Prostate gland (tissue), 2 donors: Measurements from ENCODE around the gene SV2C. TPM values are rescaled to one million over a fixed set of nuclear protein-coding genes. Genes with fewer than 3 reads are reported as not detected.

Experiments used
- DNase-seq: peaks from one replicate; pipeline ENCODE4 v3.0.0-alpha.2; 2019; ENCODE audit warnings: low spot score
- H3K27ac ChIP-seq, 2 donors: fragments of 200-600 bp; sonication (generic); 2 replicates each; pipeline ENCODE4 v1.5.1; 2017 to 2019
- H3K27me3 ChIP-seq: fragments of 200-600 bp; sonication (generic); replicated peaks from 2 replicates; pipeline ENCODE4 v1.5.1; 2019; ENCODE audit not compliant: insufficient read depth
- H3K36me3 ChIP-seq, 2 donors: fragments of 200-600 bp; sonication (generic); 1 replicate in 1 of 2; 2 replicates in 1 of 2; pipeline versions ENCODE4 v1.5.1 to v1.8.1; 2017 to 2019
- H3K4me1 ChIP-seq: fragments of 200-600 bp; sonication (generic); replicated peaks from 2 replicates; pipeline ENCODE4 v1.5.1; 2019
- H3K4me3 ChIP-seq, 2 donors: fragments of 200-600 bp; sonication (generic); 2 replicates each; pipeline ENCODE4 v1.5.1; 2017 to 2019
- H3K9me3 ChIP-seq: fragments of 200-600 bp; sonication (generic); 2 replicates; pipeline ENCODE4 v1.5.1; 2017
- CTCF ChIP-seq, 4 experiments: fragments of 200-600 bp in 2 of 4; fragments of 450-650 bp in 2 of 4; sonication (generic) in 2 of 4; IDR thresholded peaks; 1 replicate in 3 of 4; 2 replicates in 1 of 4; pipeline ENCODE4 v1.5.1; 2016 to 2019; ENCODE audit warnings: antibody characterized with exemption in 4 of 4, mild to moderate bottlenecking in 2 of 4, moderate library complexity in 2 of 4
- POLR2A ChIP-seq: fragments of 450-650 bp; IDR thresholded peaks from one replicate; pipeline ENCODE4 v1.6.1; 2016; ENCODE audit warnings: antibody characterized with exemption, mild to moderate bottlenecking
- POLR2AphosphoS5 ChIP-seq: sonication (generic); formaldehyde crosslinking; IDR thresholded peaks from one replicate; pipeline ENCODE4 v1.6.1; 2017; ENCODE audit warnings: antibody characterized with exemption
- WGBS: methylation state at CpG from one replicate; pipeline ENCODE4 v1.1.5; 2018; 5-methylcytosine and 5-hydroxymethylcytosine counted together
- intact Hi-C: fragments of 100-400 bp; cut with DNase I; formaldehyde crosslinking; loops from one replicate; pipeline ENCODE4 v1.14.2; 2022
- total RNA-seq, 2 donors: library from RNA; depleted of rRNA; stranded (reverse); fragments of >200 nt; gene quantifications; one replicate each; pipeline ENCODE4 v1.1.0, GENCODE V29; 2016

Gene SV2C
- total RNA-seq, 2 donors from 2014 or later, result 0.28 to 0.96 TPM

- intact Hi-C loops, result no loop called here
- 24% methylated on average over 1 of the region's 1 CpG for WGBS
- Histone ChIP-seq H3K4me1 (no peaks in the 10 kb centered on the region), H3K27me3 (no peaks in the 10 kb centered on the region), H3K4me3 (no peak overlapping the region), H3K9me3 (no peaks in the 10 kb centered on the region), H3K27ac (no peak overlapping the region), H3K36me3 (no peaks in the 10 kb centered on the region)
- no peak for TF ChIP-seq POLR2A
- TF ChIP-seq CTCF (IDR thresholded peaks at IDR 0.05), result no peak
- TF ChIP-seq POLR2AphosphoS5, result no peak
- DNase-seq, result no peak
Measured at GRCh38 chr5:76152700-76153099, 69.5 kb downstream of the SV2C start.

- no peak for TF ChIP-seq CTCF (IDR thresholded peaks at IDR 0.05)
- no peak for TF ChIP-seq POLR2AphosphoS5
- no peak for TF ChIP-seq POLR2A
- no peaks in the 10 kb centered on the region for H3K9me3 ChIP-seq
- intact Hi-C loops, result no loop called here
Measured at GRCh38 chr5:76153271-76153670, 70.1 kb downstream of the SV2C start.

GRCh38 chr5:76154009-76154690 lies 71.0 kb downstream of the SV2C start:
- H3K36me3 ChIP-seq, result no peaks in the 10 kb centered on the region
- 92% methylated on average over 3 of the region's 3 CpGs for WGBS
- no peak for TF ChIP-seq POLR2AphosphoS5
- TF ChIP-seq POLR2A, result no peak
- TF ChIP-seq CTCF (IDR thresholded peaks at IDR 0.05), result no peak
- H3K9me3 ChIP-seq, result no peaks in the 10 kb centered on the region
- no peaks in the 10 kb centered on the region for H3K27me3 ChIP-seq
- no peak overlapping the region for H3K4me3 ChIP-seq
- H3K27ac ChIP-seq, result no peak overlapping the region
- intact Hi-C loops, result no loop called here
- DNase-seq, result no peak
- no peaks in the 10 kb centered on the region for H3K4me1 ChIP-seq

More at GRCh38 chr5:76153271-76153670, 70.1 kb downstream of the SV2C start:
- DNase-seq, result no peak
- Histone ChIP-seq H3K27me3 (no peaks in the 10 kb centered on the region), H3K4me1 (no peaks in the 10 kb centered on the region), H3K27ac (no peak overlapping the region), H3K36me3 (no peaks in the 10 kb centered on the region), H3K4me3 (no peak overlapping the region)
- WGBS, result 94% methylated on average over 2 of the region's 2 CpGs

- Histone ChIP-seq H3K4me1 (no peaks in the 10 kb centered on the region), H3K27ac (no peak overlapping the region), H3K36me3 (no peaks in the 10 kb centered on the region), H3K9me3 (no peaks in the 10 kb centered on the region), H3K27me3 (no peaks in the 10 kb centered on the region), H3K4me3 (no peak overlapping the region)
- TF ChIP-seq POLR2AphosphoS5 (no peak), POLR2A (no peak), CTCF (IDR thresholded peaks at IDR 0.05) (no peak)
- no peak for DNase-seq
- intact Hi-C loops, result no loop called here
- WGBS, result 87% methylated on average over 1 of the region's 1 CpG
Measured at GRCh38 chr5:76155536-76155935, 72.4 kb downstream of the SV2C start.

GRCh38 chr5:76162335-76162734 lies 79.2 kb downstream of the SV2C start:
- Histone ChIP-seq H3K9me3 (no peaks in the 10 kb centered on the region), H3K4me3 (no peak overlapping the region), H3K36me3 (no peaks in the 10 kb centered on the region), H3K27ac (no peak overlapping the region), H3K27me3 (no peaks in the 10 kb centered on the region), H3K4me1 (no peaks in the 10 kb centered on the region)
- intact Hi-C loops, result no loop called here
- WGBS, result 83% methylated on average over 4 of the region's 4 CpGs
- no peak for DNase-seq
- TF ChIP-seq CTCF (IDR thresholded peaks at IDR 0.05), result no peak
- no peak for TF ChIP-seq POLR2AphosphoS5
